ENCODE results near the gene HELZ2. TPM values are rescaled to one million over a fixed set of nuclear protein-coding genes. Genes with fewer than 3 reads are reported as not detected.
A peak's percentile ranks its signal among the peaks of the same experiment; 100 is the strongest.

HELZ2 gene, protein sequence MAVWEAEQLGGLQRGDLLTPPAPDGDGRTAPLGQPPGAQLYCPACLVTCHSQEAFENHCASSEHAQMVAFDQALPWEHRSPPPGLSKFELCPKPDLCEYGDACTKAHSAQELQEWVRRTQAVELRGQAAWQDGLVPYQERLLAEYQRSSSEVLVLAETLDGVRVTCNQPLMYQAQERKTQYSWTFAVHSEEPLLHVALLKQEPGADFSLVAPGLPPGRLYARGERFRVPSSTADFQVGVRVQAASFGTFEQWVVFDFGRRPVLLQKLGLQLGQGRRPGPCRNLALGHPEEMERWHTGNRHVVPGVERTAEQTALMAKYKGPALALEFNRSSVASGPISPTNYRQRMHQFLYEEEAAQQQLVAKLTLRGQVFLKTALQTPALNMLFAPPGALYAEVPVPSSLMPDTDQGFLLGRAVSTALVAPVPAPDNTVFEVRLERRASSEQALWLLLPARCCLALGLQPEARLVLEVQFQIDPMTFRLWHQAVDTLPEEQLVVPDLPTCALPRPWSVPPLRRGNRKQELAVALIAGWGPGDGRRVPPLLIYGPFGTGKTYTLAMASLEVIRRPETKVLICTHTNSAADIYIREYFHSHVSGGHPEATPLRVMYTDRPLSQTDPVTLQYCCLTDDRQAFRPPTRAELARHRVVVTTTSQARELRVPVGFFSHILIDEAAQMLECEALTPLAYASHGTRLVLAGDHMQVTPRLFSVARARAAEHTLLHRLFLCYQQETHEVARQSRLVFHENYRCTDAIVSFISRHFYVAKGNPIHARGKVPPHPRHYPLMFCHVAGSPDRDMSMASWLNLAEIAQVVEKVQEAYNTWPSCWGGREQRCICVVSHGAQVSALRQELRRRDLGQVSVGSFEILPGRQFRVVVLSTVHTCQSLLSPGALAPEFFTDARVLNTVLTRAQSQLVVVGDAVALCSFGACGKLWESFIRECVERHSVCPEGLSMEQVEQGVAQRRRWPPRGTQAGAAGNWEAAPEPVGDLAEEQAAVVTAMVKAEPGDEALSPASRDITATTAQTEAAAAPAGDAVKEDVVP (N-terminal part only)
- 58.1 TPM for total RNA-seq

GRCh38 chr20:63574156-63574828, at the start of gene HELZ2:
Gene HELZ2, minus strand, starts transcription at chr20:63574239. Its CDS starts 1,854 bp downstream, at chr20:63572385.
- Histone ChIP-seq H3K4me3 (peak within 1 kb of the TSS; percentile 70 to 92), H3K27ac (peak within 1 kb of the TSS; percentile 62 to 68), H3K36me3 (peaks cover 0 to 6% of the 10 kb centered on the region in 2 donors), H3K27me3 (no peaks in the 10 kb centered on the region), H3K9me3 (no peaks in the 10 kb centered on the region), H3K4me1 (peaks cover 8 to 9% of the 10 kb centered on the region in 2 donors)
- intact Hi-C loops (cut with DNase I): loop anchor here (5.0 kb wide), 2 partner anchors 52 to 53 kb away; partner anchors contain the start of genes GMEB2 and PPDPF
- TF ChIP-seq, protein P1, sequence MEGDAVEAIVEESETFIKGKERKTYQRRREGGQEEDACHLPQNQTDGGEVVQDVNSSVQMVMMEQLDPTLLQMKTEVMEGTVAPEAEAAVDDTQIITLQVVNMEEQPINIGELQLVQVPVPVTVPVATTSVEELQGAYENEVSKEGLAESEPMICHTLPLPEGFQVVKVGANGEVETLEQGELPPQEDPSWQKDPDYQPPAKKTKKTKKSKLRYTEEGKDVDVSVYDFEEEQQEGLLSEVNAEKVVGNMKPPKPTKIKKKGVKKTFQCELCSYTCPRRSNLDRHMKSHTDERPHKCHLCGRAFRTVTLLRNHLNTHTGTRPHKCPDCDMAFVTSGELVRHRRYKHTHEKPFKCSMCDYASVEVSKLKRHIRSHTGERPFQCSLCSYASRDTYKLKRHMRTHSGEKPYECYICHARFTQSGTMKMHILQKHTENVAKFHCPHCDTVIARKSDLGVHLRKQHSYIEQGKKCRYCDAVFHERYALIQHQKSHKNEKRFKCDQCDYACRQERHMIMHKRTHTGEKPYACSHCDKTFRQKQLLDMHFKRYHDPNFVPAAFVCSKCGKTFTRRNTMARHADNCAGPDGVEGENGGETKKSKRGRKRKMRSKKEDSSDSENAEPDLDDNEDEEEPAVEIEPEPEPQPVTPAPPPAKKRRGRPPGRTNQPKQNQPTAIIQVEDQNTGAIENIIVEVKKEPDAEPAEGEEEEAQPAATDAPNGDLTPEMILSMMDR (IDR thresholded peaks at IDR 0.05): no peak
- peak in 1 of 2 donors; percentile 86 for DNase-seq (ENCODE audit: low spot score in 2 of 2)

- no peaks in the 10 kb centered on the region for H3K27me3 ChIP-seq
- no peak overlapping the region for H3K4me3 ChIP-seq
- H3K36me3 ChIP-seq: peaks cover 6 to 17% of the 10 kb centered on the region in 2 donors
- no peaks in the 10 kb centered on the region for H3K9me3 ChIP-seq
- no peak overlapping the region for H3K27ac ChIP-seq
- H3K4me1 ChIP-seq: peaks cover 0 to 2% of the 10 kb centered on the region in 2 donors
- TF ChIP-seq, protein P1 (IDR thresholded peaks at IDR 0.05): no peak
- intact Hi-C loops (cut with DNase I): loop anchor here (10.0 kb wide), 2 partner anchors 272 to 408 kb away; partner anchors contain the start of genes DNAJC5 and YTHDF1
- no peak for DNase-seq (ENCODE audit: low spot score in 2 of 2)
Observed at GRCh38 chr20:63622732-63623131, 48.7 kb upstream of the HELZ2 start.

DNA sequence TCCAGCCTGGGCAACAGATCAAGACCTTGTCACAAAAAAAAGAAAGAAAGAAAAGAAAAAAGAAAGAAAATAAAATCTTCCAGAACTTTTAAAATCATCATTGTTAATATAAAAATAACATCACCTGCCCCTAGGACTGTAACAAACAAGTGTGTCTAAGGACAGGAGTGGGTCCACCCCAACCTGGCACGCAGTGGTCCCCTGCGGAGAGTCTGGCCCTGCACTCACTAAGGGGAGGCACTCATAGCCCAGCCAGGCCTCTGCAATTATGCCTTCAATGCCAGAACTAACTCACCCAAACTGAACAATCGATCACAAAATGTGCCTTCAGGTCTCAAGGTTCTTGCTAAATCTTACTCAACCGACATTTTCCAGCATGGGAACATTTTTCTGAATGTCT, 48.1 kb upstream of the HELZ2 start:
- DNase-seq (ENCODE audit: low spot score in 2 of 2): no peak
- intact Hi-C loops (cut with DNase I): loop anchor here (10.0 kb wide), 2 partner anchors 273 to 407 kb away; partner anchors contain the start of genes DNAJC5 and YTHDF1
- TF ChIP-seq, protein P1 (IDR thresholded peaks at IDR 0.05): no peak
- H3K27me3 ChIP-seq: no peaks in the 10 kb centered on the region
- peaks cover 7 to 19% of the 10 kb centered on the region in 2 donors for H3K36me3 ChIP-seq
- no peak overlapping the region for H3K27ac ChIP-seq
- no peaks in the 10 kb centered on the region for H3K9me3 ChIP-seq
- H3K4me1 ChIP-seq: peaks cover 0 to 2% of the 10 kb centered on the region in 2 donors
- H3K4me3 ChIP-seq: no peak overlapping the region

GRCh38 chr20:63620991-63621390, 47.0 kb upstream of the HELZ2 start:
- DNase-seq (ENCODE audit: low spot score in 2 of 2): no peak
- Histone ChIP-seq H3K4me3 (no peak overlapping the region), H3K27me3 (no peaks in the 10 kb centered on the region), H3K4me1 (peaks cover 0 to under 1% of the 10 kb centered on the region in 2 donors), H3K9me3 (no peaks in the 10 kb centered on the region), H3K36me3 (peaks cover 10 to 26% of the 10 kb centered on the region in 2 donors), H3K27ac (no peak overlapping the region)
- TF ChIP-seq, protein P1 (IDR thresholded peaks at IDR 0.05): no peak
- intact Hi-C loops (cut with DNase I): loop anchor here (10.0 kb wide), 2 partner anchors 274 to 406 kb away; partner anchors contain the start of genes DNAJC5 and YTHDF1

GRCh38 chr20:63619505-63619904, 45.5 kb upstream of the HELZ2 start:
- Histone ChIP-seq H3K4me3 (no peak overlapping the region), H3K36me3 (peaks cover 15 to 30% of the 10 kb centered on the region in 2 donors)

More at GRCh38 chr20:63619505-63619904, 45.5 kb upstream of the HELZ2 start:
- intact Hi-C loops (cut with DNase I): no loop called here
- no peak overlapping the region for H3K27ac ChIP-seq
- H3K27me3 ChIP-seq: no peaks in the 10 kb centered on the region
- no peaks in the 10 kb centered on the region for H3K4me1 ChIP-seq
- no peak for DNase-seq (ENCODE audit: low spot score in 2 of 2)
- no peaks in the 10 kb centered on the region for H3K9me3 ChIP-seq
- TF ChIP-seq, protein P1 (IDR thresholded peaks at IDR 0.05): no peak

All from ascending aorta (tissue), 2 donors.